EH (cell line): ENCODE data around the gene PALD1.

ENCODE experiments used
- DNase-seq: peaks from one replicate; pipeline ENCODE4 v3.0.0-alpha.2; 2015; ENCODE audit warnings: low read depth

PALD1 gene

DNA sequence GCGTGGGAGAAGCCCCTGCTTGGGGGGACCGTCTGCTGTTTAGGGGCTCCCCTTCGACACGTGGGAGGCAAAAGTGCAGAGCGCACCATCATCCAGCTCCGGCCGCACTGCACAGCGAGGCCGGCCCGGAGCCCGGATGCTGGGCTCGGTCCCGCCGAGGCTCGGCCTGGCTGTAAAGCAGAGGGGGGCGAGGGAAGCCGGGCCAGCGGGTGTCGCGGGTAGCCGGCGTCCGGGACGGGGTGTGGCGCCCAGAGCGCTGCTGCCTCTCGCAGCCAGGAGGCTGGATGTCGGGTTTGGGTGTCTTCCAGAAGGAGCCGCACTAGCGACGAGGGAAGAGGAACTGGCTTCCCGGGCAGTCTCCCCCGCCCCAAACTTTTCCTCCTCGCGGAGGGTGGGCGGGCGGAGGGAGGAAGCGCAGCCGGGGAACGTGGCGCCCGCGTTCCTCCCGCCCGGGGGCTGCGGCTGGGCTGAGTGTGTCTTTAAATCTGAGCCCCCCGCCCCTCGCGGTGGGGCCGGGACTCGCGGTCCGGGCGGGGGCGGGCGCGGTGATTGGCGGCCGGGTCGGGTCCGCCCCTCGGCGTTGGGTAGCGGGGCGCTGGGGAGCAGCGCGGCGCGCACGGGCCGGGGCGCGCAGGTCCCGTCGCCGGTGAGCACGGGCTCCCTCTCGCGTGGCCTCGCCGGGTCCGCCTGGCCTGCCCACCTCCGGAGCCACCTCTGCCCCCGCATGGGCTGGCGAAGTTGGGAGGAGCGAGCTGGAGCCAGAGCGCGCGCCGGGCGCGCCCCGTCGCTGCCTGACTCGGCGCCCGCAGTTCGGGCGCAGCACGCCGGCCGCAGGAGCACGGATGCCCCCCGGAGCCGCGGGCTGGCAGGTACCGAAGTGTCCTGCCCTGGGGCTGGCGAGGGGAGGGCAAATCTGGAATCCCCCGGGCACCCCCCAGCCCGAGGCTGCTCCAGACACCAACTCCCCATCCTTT lies at the start of gene PALD1:
PALD1 (plus strand) TSS at position 577 of the 974 bp plus-strand sequence. CDS start 47,185 bp downstream, outside the sequence.
- DNase-seq: peak; percentile 61

DNA sequence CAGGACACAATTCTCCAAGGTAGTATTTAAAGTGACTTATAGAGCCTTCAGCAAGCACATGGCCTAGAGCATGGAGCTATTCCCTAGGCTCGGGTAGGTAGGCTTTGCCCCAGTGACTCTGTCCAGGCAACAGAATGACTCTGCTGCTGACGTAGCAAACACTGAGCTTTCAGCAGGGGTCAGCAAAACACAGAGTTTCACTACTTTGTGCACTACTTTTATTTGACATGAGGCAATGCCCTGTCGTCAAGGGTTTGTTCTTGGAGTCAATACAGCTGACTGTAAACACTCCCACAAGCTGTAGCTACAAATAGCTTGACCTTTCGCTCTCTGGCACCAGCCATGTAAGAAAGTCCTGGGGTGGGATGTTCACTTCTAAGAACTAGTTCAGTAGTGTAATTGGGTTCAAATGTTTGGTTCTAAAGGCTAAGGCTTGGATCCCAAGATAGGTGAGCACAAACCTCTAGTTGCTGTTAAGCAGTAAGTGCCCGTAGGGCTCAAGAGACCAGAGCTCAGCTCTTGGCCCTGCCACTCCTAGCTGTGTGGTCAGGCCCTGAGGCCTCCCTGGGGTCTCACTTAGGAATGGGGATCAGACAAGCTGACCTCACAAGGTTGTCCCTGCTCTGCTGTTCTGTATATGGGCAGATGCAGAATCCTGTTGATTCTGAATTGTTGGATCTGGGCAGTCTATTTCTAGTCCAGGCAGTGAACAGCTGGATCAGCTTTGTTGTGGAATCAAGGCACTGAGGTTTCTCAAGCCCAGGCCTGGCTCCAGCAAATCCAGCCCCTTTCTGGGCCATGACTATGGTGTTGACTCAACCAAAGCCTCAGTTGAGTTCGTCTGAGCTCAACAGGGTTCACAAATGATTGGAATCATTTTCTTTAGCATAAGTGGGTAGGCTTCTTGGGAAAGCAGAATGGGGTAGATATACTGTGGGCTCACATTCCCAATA lies 47.8 kb upstream of the PALD1 start:
- no peak for DNase-seq

DNA sequence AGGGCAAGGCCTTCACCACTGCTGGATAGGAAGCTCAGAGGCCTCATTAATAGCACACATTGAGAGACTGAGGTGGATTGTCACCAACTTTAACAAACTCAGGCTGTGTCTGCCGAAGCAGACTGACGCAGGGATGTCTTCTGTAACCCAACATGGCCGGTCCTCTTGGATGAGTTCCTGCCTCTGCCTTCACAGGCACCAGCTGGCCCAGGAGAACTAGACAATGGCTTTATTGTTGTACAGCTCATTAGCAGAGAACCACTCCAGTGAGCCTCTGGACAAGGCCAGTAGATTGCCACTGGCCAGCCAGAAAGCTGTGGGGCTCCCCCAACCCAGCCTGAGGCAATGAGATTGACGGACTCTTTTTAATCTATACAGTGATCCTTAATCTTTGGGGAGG lies 46.5 kb upstream of the PALD1 start:
- DNase-seq: no peak

DNA sequence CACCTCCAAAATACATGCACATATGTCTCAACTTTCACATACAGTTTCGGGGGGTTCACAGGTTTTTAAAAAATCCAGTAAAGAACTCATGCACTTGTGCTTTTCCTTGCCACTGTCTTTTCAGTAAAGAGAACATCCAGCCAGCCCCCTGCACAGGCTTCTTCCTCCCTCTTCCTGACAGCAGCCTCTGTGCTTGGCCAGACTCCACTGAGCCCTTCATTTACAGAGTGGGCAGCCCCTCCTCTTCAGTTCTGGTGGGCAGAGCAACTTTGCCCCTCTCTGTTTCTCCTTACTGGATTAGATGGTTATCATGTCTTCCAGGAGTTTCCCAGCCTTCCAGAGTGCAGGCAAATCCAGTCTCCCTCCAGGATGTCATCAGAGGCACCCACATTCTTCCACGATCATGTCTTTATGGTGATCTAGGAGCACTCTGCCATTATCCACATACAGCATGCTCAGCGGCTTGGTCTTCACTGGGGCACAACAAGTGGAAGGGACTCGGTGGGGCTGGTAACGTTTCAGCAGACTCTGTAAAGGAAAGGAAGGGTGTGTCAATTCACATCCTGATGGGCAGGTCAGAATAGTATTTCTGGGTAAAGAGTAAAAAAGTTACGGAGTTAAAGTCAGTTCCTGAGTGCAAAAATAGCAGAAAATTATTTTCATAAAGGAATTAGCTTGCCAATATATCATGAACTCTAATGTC lies 45.9 kb upstream of the PALD1 start:
- DNase-seq: no peak

DNA sequence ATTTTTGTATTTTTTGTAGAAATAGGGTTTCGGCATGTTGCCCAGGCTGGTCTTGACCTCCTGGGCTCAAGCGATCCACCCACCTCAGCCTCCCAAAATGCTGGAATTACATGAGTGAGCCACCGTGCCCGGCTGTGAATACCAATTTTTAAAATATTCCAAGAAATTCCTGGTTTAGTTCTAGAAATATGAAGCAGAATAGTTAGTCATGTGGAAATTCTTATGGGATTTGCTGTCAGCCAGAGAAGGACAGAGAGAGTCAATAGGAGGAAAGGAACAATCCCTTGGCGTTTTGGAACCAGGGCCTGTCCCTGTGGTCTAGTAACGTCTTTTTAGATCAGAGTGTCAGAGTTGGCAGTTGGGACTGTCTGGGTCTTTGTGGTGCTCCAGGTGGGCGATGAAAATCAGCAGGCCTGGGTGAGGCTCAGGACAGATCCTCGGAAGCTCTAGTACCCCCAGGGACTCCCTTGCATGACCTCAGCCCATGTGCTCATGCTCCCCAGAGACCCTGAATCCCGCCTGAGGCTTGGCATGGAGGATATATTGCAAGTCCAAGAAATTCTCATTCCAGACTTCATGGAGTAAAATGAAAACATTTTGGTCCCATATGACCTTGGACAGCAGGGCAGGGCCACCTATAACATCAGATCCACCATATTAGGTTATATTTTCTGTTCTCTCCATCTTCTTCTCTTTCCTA lies 44.8 kb upstream of the PALD1 start:
- DNase-seq: peak; percentile 51

DNA sequence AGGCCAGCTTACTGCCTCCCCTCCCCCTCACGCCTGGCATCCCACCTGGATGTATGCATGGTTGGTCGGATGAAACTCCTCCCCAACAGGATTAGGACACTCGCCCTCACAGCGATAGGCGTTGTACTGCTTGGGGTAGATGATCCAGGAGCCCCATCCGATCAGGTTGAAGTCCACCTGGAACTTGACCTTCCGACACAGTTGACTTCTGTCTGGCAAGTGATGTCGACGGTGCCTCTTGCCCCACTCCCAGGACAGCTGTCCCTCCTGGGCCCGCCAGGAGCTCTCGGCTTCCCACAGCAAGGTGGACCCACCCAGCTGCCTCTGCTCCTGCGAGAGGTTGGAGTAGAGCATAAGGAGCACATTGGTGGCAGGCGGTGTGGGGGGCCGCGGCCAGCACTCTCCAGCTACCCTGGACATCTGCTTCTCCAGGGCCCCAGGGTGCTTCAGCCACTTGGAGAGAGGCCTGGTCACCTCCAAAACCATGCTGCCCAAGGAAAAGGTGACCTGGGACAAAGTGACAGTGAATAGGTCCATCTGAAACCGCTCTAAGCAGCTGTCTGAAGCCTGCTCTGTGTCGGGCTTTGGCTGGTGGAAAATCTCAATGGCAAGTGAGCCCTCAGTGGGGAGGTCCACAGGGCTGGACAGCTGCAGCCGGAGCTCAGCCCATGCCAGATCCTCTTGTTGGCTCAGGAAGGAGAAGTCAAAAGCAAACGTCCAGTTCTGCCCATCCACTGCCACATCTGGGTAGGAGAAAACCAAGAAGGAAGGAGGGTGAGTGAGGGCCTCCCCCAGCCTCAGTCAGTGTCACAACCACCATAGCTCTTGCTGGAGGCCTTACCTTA lies 43.1 kb upstream of the PALD1 start:
- no peak for DNase-seq

DNA sequence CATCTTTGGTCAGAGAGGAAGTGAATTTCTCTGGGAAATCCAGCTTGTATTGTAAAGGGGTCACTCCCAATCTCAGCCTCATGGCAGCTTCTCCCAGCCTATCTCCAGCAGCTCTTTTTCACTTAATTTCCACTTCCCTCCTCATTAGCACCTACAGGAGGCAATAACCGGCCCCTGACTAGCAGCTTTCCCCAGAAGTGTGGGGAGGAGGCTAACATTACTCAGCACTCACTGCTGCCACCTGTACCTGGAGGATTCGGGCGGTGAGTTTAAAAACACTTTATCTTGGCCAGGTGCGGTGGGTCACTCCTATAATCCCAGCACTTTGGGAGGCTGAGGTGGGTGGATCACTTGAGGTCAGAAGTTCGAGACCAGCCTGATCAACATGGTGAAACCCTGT lies 40.8 kb upstream of the PALD1 start:
- DNase-seq: no peak

DNA sequence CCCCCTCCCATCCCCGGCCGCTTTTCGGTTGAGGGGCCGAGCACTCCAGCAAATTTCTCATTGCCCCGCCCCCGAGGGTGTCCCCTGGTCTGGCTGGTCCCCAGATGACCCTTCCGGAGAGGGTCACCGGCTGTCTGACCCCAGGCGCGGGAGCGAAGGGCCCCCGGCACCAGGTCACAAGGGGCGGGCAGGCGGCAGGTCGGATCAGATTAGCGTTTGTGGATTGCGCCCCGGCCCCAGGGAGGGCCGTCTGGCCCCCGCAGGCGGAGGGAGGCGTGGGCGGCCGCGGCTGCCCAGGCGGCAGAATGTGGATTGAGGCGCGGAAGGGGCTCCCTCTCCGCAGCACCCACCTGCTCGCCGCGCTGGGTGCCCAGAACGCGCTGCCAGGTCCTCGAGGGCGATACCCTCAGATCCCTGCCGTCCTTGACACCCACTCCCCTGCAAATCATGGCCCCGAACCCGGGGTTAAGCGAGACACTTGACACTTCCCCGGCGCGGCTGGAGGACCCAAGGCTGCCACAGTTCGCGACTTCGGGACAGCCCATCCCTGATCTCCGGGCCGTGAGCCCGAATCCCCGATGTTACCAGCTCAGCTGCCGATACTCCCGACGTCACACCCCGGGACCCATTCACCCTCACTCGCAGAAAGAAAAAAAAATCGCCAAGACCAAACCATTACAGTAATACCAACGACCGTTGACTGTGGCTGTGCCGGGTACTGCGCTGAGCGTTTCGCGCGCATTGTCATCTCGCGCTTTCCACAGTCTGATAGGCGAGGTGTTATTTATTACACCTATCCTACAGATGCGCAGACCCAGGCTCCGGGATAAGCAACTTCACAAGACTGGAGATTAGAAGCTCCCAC lies 38.0 kb upstream of the PALD1 start:
- no peak for DNase-seq

DNA sequence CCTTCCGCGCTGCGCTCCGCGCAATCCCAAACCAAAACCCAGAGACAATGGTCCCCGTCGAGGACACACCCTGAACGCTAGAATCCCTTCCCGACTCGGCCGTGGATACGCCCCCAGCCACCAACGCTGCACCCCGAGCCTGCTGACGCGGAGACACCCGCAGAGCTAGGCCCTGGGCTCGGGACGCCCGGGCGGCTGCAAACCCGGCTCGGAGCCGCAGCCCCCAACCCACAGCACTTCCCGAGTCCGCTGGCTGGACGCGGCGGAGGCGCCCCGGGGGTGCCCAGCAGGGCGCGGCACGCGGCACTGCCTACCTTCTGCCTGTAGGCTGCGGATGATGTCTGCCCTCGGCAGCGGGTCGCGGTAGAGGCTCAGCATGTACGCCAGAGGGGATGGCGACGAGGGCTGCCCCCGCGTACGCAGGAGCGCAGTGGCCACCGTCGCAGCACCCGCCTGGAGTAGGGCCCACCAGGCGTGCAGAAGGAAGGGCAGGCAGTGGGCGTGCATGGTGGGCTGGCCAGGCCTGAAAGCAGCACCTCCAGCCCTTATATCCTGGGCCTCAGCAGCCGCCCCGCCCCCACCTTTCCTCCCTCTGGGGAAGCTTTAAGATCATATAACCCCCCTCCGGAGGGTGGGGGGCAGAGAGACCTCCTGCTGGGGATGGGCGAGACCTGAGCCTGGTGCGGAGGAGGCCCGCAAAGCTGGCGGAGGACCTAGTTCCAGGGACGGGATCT lies 37.2 kb upstream of the PALD1 start, which contains the start of gene NODAL:
NODAL (minus strand) TSS at position 521 of the 734 bp plus-strand sequence; CDS start at position 507, 14 bp downstream.
- no peak for DNase-seq

DNA sequence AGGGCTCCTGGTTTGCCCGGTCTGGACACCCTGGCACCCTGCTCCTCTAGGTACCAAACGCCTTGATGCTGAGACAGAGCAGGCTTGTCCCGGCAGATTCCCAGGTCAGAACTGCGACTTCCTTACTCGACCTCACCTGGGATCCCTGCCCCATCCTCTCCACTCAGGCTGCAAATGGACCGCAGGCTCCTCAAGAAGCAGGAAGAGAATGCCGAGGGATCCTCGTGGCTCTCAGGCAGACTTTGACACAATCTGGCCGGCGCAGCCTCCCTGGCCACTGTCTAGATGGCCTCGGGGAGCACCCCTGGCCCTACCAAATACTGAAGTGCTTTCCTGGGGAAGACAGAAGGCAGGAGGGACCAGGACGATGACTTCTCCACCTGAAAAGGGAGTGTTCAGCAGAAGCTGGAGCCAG lies 36.7 kb upstream of the PALD1 start:
- DNase-seq: no peak

DNA sequence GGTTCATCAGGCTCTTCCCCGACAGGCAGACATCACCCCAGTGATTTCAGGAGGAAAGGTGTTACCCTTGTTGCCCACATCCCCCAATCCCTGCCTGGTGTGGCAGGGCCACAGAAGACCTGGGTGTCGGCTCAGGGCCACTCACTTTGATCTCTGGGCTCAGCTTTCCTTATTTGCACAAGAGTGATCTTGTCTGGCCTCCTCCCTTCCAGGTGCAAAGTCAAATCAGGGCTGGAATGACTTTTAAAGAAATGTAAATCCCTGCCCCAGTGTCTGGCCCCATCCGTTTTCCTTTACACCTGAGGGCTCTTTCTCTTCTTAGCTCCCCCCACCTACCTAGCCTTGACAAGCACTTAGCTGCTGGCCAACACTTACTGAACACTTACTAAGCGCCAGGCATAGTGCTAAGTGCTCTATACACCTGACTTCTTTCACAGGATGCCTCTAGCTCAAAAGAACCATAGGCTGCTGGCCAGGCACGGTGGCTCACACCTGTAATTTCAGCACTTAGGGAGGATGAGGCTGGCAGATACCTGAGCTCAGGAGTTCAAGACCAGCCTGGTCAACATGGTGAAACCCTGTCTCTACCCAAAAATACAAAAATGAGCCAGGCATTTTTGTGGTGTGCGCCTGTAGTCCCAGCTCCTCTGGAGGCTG lies 36.1 kb upstream of the PALD1 start:
- DNase-seq: no peak

DNA sequence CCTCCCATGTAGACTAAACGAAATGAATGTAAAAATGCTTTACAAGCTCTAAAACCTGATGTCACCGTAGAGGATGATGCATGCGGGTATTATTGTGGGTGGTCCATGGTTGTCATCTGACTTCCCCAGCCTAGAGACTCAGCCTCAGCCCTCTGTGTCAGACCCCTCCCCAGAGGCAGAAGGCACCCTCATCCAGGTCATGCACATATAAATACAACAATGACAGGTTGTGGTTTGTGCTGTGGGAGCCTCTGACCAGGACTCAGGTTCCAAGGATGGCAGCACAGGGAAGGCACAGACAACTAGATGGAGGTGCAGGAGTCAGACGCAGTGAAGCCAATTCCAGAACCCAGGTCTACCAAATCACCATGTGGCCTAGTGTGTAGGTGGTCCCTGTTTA lies 33.8 kb upstream of the PALD1 start:
- no peak for DNase-seq

DNA sequence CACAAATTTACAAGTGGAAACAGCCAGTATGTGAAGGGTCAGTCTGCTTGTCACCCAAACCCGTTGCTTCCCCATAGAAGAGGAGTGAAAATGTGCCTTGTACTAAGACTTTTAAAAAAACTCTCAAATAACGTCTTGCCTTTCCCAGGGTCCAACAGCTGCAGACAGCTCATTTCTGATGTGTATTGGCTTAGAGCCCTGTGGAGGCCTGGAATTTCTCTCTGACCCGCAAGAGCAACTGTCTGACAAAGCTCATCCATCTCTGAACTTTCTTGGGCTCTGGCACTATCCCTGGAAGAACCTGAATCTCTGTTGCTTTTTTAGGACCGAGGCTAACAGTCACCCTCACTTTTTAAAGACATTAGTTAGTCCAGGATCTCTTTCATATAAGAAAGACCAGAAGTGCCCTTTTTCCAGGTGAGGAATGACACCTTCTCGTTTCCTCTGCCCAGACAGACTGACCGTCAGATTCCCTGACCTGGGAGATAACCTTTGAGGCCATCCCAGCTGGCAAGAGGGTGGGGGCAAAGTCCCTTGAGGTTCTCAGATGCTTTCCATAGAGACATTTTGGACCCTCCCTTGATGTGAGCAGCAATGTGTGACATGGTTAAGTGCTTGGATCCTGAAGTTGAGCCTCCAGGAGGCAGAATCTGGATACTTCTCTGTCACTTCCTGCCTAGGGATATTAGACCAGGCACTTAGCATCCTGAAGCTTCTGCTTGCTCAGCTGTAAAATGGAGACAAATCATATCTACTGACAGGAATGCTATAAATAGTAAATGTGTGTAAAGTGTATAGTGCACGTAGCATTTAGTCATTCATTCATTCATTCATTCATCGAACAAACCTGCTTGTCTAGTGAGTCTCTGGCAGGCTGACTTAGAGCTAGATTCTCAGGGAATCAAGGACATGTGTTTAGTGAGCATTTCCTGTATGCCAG lies 32.6 kb upstream of the PALD1 start:
- DNase-seq: peak; percentile 52

DNA sequence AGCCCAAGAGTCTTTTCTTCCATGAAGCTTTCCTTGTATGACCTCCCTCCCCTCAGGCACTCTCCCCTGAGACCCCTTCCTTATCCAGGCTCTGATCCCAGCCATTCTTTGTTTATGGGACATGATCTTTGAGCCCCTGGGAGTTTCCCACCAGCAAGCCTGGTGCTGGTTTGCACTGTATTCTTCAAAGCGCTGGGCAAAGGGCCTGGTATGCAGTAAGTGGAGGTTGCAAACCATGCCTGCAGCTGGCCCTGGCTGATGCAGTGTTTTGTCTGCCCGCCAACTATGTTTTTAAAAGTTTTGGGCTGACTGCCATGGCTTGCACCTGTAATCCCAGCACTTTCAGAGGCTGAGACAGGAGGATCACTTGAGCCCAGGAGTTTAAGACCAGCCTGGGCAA lies 30.3 kb upstream of the PALD1 start:
- DNase-seq: no peak

DNA sequence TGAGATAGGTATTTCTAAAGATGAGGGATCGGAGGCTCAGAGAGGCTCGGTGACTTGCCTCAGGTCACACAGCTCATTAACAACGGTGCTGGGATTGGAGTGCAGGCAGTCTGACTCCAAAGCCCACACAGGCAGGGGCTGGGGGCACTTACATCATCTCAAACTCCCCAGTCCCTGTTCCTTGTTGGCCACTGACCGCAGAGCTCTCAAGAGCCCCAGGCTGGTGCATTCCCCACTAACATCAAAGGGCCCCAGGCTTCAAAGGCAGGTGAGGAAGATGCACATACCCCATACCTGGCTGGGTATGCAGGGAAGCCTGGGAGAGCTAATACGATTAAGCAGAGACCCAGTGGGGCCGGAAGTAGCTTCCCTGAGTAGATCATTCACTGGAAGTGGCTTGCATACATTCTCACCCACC lies 23.3 kb upstream of the PALD1 start:
- DNase-seq: no peak

DNA sequence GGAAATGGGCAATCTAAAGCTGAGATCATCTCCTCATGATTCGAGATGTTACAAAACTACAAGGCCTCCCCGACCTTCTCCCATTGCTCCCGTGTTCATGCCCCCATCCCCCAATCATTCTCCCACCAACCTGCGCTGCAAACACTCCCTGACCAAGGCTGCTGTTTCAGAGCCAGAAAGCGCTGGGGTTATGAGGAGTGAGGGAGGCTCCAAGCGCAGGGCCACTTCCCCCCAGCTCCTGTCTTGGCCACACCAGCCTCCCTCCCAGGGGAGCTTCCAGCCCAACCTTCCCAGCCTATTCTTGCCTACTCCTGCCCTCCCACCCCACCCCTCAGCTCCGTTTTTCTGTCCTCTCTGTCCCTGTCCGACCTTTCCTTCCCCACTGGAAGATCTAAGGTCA lies 22.4 kb upstream of the PALD1 start:
- DNase-seq: no peak

DNA sequence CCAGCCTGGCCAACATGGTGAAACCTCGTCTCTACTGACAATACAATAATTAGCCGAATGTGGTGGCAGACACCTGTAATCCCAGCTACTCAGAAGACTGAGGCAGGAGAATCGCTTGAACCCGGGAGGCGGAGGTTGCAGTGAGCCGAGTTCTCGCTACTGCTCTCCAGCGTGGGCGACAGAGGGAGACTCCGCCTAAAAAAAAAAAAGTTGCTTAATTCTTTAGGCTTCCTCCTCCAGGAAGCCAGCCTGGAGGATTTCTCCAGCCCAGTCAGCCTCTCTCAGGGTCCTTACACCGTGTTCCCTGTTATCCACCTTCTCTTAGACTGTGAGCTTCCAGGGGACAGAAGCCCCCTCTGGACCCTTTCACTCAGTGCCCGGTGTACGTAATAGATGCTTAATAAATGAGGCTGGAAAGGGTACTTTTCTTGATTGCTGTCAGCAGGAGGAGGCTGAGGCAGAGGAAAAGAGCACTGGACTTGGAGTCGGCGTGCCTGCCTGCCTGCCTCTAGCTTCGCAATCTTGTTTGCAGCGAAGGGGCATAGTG lies 20.7 kb upstream of the PALD1 start:
- no peak for DNase-seq
